GM12878 (cell line): Measurements from ENCODE around the gene ZNF333. TPM values are rescaled to one million over a fixed set of nuclear protein-coding genes. Genes with fewer than 3 reads are reported as not detected.

ENCODE experiments used
- ATAC-seq: fragments of 200-7000 bp; cut with Tn5 transposase; 3 replicates; pipeline ENCODE4 v1.9.1; 2020; ENCODE audit warnings: mild to moderate bottlenecking, moderate library complexity
- BruUV-seq: library from RNA; stranded (reverse); fragments of 400-500 nt; replicated peaks from 2 replicates; lab custom pipeline; 2021; lab: Mats Ljungman, UMichigan
- CTCF ChIA-PET: fragments of 300-600 bp; sonication (Branson Sonifier 250); formaldehyde crosslinking; extraction: SDS; loops from one replicate; lab custom pipeline; 2021; ENCODE audit warnings: inconsistent platforms; lab: Yijun Ruan, JAX
- POLR2A ChIA-PET: fragments of 350-600 bp; formaldehyde crosslinking; extraction: SDS; loops from one replicate; lab custom pipeline; 2021; ENCODE audit warnings: inconsistent platforms; lab: Charles Lee
- RAD21 ChIA-PET: fragments of 300-600 bp; sonication (Branson Sonifier 250); formaldehyde crosslinking; loops from one replicate; lab custom pipeline; 2023; ENCODE audit warnings: antibody characterized with exemption; ENCODE audit not compliant: unreplicated experiment; lab: Charles Lee
- SMC1A ChIA-PET: fragments of 300-600 bp; sonication (Branson Sonifier 250); formaldehyde crosslinking; loops from one replicate; lab custom pipeline; 2023; ENCODE audit not compliant: unreplicated experiment, uncharacterized antibody; lab: Charles Lee
- DNase-seq: peaks from one replicate; pipeline ENCODE4 v3.0.0-alpha.2; 2011; ENCODE audit warnings: low read depth, low spot score
- FAIRE-seq: peaks from 3 replicates; lab custom pipeline; 2011; peaks lifted over from hg19 to GRCh38; lab: Jason Lieb, UNC
- H2AFZ ChIP-seq: 2 replicates; pipeline ENCODE4 v1.6.0; 2011; ENCODE audit warnings: low read depth, low read length, control low read depth; ENCODE audit not compliant: control insufficient read depth
- H3K27ac ChIP-seq: 2 replicates; pipeline ENCODE4 v1.5.1; 2011; ENCODE audit warnings: control low read depth; ENCODE audit not compliant: control insufficient read depth, insufficient read depth
- H3K27me3 ChIP-seq, 2 experiments: replicated peaks in 1 of 2; 2 replicates each; pipeline versions ENCODE4 v1.6.0 to v1.6.1; 2011; ENCODE audit warnings: low read length in 1 of 2; ENCODE audit not compliant: control insufficient read depth in 2 of 2, insufficient read depth in 2 of 2
- H3K36me3 ChIP-seq, 2 experiments: 2 replicates each; pipeline ENCODE4 v1.5.1; 2011; ENCODE audit warnings: low read length in 1 of 2; ENCODE audit not compliant: control insufficient read depth in 2 of 2, insufficient read depth in 2 of 2
- H3K4me1 ChIP-seq: 2 replicates; pipeline ENCODE4 v1.6.1; 2011; ENCODE audit warnings: mild to moderate bottlenecking, low read length, moderate library complexity, mixed read lengths; ENCODE audit not compliant: control insufficient read depth, insufficient read depth
- H3K4me2 ChIP-seq: 2 replicates; pipeline ENCODE4 v1.6.0; 2011; ENCODE audit warnings: control low read depth; ENCODE audit not compliant: control insufficient read depth, insufficient read depth
- H3K4me3 ChIP-seq: fragments of 200-600 bp; sonication (generic); 2 replicates; pipeline ENCODE4 v1.5.1; 2016
- H3K79me2 ChIP-seq: 2 replicates; pipeline ENCODE4 v1.6.0; 2011; ENCODE audit warnings: low read length; ENCODE audit not compliant: control insufficient read depth, insufficient read depth
- H3K9ac ChIP-seq: 2 replicates; pipeline ENCODE4 v1.8.0; 2011; ENCODE audit warnings: low read length, control low read depth, mixed read lengths; ENCODE audit not compliant: control insufficient read depth, insufficient read depth
- H3K9me3 ChIP-seq: replicated peaks from 3 replicates; pipeline ENCODE4 v1.5.1; 2011; ENCODE audit warnings: mild to moderate bottlenecking, low read length; ENCODE audit not compliant: control insufficient read depth, insufficient read depth
- H4K20me1 ChIP-seq: 2 replicates; pipeline ENCODE4 v1.6.0; 2011; ENCODE audit not compliant: control insufficient read depth, insufficient read depth
- CREM ChIP-seq: IDR thresholded peaks from 2 replicates; pipeline ENCODE4 v1.6.1; 2014; ENCODE audit warnings: antibody characterized with exemption, low read depth
- IRF4 ChIP-seq: IDR thresholded peaks from 2 replicates; pipeline ENCODE4 v1.6.1; 2011; ENCODE audit warnings: low read depth, low read length
- NRF1 ChIP-seq: conservative IDR thresholded peaks from 2 replicates; pipeline ENCODE4 v1.6.1; 2011; ENCODE audit warnings: mild to moderate bottlenecking, low read depth, low read length, improper control_type of control experiment
- TCF7 ChIP-seq: IDR thresholded peaks from 2 replicates; pipeline ENCODE4 v1.6.1; 2014; ENCODE audit warnings: antibody characterized with exemption, borderline replicate concordance
- ZBED1 ChIP-seq: IDR thresholded peaks from 2 replicates; pipeline ENCODE4 v1.6.1; 2016; ENCODE audit warnings: borderline replicate concordance
- WGBS: methylation state at CpG from one replicate; pipeline ENCODE4 v1.1.6; 2016; ENCODE audit warnings: low lambda C conversion rate; ENCODE audit not compliant: insufficient replicate concordance, insufficient coverage; ENCODE audit errors: missing lambda C conversion rate; 5-methylcytosine and 5-hydroxymethylcytosine counted together
- in situ Hi-C: fragments of 300-500 bp; cut with MboI; formaldehyde crosslinking; loops from 9 replicates; pipeline ENCODE4 v1.14.3; 2018; ENCODE audit warnings: mixed read lengths
- intact Hi-C: fragments of 100-400 bp; cut with micrococcal nuclease; formaldehyde crosslinking; loops from one replicate; pipeline ENCODE4 v1.14.2; 2022; ENCODE audit not compliant: unreplicated experiment
- polyA plus RNA-seq, 11 experiments: library from polyadenylated mRNA; depleted of rRNA in 4 of 11; unstranded in 6 of 11; stranded (reverse) in 5 of 11; fragments of >200 nt; fragmentation: Nextera tagmentation in 4 of 11; fragmentation: Illumina TruSeq in 1 of 11; extraction: Ambion mirVana in 4 of 11; extraction: Trizol in 1 of 11; gene quantifications; 1 replicate in 1 of 11; 2 replicates in 10 of 11; pipeline versions ENCODE4 v1.2.1 to v1.2.3, GENCODE V29; 2011 to 2016; ENCODE audit warnings: inconsistent platforms in 2 of 11, missing spikeins in 2 of 11, low read depth in 1 of 11
- total RNA-seq, 4 experiments: library from RNA; depleted of rRNA in 3 of 4; stranded (reverse); fragments of >200 nt in 3 of 4; fragmentation: Illumina TruSeq in 1 of 4; extraction: Trizol in 1 of 4; gene quantifications; 2 replicates each; pipeline versions ENCODE4 v1.2.1 to v1.2.3, GENCODE V29; 2013 to 2021
- TF ChIP-seq, protein P1 (sequence below): fragments of 150-350 bp; IDR thresholded peaks from 2 replicates; pipeline ENCODE4 v1.6.1; 2016; ENCODE audit warnings: low read depth, low read length
- TF ChIP-seq, protein P2 (sequence below): IDR thresholded peaks from 2 replicates; pipeline ENCODE4 v1.6.1; 2012; ENCODE audit warnings: mild to moderate bottlenecking, low read depth, low read length

ZNF333 gene
- total and polyA plus RNA-seq, 10 of the 15 experiments (the other 5 are each of a cell fraction or from before 2014, with no cell fraction given), result 2.3 to 14.1 (median 5.7) TPM

DNA sequence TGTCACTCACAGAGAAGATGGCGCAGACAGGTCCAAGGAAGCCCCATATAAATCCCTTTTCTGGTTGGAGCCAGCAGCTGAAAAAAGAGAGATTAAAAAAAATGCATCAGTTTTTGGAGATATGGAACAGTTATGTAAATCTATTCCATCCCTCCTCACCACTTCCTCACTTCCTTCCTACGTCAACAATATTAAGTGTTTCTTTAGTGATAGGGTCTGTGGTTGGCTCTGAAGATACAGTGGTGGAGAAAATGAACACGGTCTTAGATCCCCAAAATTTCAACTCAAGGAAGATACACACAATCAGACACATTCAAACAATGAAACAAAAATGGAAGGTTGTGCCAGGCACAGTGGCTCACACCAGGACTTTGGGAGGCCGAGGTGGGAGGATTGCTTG, 57.0 kb downstream of the ZNF333 start (continued):
- TF ChIP-seq, protein P1, sequence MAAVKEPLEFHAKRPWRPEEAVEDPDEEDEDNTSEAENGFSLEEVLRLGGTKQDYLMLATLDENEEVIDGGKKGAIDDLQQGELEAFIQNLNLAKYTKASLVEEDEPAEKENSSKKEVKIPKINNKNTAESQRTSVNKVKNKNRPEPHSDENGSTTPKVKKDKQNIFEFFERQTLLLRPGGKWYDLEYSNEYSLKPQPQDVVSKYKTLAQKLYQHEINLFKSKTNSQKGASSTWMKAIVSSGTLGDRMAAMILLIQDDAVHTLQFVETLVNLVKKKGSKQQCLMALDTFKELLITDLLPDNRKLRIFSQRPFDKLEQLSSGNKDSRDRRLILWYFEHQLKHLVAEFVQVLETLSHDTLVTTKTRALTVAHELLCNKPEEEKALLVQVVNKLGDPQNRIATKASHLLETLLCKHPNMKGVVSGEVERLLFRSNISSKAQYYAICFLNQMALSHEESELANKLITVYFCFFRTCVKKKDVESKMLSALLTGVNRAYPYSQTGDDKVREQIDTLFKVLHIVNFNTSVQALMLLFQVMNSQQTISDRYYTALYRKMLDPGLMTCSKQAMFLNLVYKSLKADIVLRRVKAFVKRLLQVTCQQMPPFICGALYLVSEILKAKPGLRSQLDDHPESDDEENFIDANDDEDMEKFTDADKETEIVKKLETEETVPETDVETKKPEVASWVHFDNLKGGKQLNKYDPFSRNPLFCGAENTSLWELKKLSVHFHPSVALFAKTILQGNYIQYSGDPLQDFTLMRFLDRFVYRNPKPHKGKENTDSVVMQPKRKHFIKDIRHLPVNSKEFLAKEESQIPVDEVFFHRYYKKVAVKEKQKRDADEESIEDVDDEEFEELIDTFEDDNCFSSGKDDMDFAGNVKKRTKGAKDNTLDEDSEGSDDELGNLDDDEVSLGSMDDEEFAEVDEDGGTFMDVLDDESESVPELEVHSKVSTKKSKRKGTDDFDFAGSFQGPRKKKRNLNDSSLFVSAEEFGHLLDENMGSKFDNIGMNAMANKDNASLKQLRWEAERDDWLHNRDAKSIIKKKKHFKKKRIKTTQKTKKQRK, result no peak

DNA sequence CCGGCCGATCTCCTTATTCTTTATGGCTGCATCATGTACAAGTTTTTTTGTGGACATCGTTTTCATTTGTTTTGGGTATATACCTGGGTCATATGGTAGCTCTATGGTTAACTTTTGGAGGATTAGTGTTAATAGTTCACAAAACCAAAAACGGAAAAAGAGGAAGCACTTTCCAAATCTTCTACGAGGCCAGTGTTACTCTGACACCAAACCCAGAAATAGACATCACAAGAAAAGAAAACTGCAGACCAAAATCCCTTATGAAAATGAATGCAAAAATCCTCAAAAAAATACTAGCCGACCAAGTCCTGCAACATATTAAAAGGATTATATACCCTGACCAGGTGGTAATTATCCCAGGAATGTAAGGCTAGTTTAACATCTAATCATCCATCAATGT, 58.8 kb downstream of the ZNF333 start:
- ChIA-PET RAD21 (no interaction called here), CTCF (interaction anchor here (1.2 kb wide), 1 partner anchor 175 kb away, joined by 4 read pairs; no protein-coding TSS in a partner anchor), SMC1A (no interaction called here), POLR2A (interaction anchor here (0.6 kb wide), 1 partner anchor 137 kb away, joined by 3 read pairs; no protein-coding TSS in a partner anchor)
- H4K20me1 ChIP-seq, result no peaks in the 10 kb centered on the region
- DNase-seq (no peak), ATAC-seq (no peak), FAIRE-seq (no peak)
- intact Hi-C loops (no loop called here), in situ Hi-C loops (no loop called here)
- H3K79me2 ChIP-seq, result no peaks in the 10 kb centered on the region
- no TSS peak for BruUV-seq
- no peaks in the 10 kb centered on the region for H3K27me3 ChIP-seq
- no peak for TF ChIP-seq NRF1
- no peak for TF ChIP-seq TCF7
- no peak for TF ChIP-seq CREM
- no peak for TF ChIP-seq ZBED1
- TF ChIP-seq, protein P2, sequence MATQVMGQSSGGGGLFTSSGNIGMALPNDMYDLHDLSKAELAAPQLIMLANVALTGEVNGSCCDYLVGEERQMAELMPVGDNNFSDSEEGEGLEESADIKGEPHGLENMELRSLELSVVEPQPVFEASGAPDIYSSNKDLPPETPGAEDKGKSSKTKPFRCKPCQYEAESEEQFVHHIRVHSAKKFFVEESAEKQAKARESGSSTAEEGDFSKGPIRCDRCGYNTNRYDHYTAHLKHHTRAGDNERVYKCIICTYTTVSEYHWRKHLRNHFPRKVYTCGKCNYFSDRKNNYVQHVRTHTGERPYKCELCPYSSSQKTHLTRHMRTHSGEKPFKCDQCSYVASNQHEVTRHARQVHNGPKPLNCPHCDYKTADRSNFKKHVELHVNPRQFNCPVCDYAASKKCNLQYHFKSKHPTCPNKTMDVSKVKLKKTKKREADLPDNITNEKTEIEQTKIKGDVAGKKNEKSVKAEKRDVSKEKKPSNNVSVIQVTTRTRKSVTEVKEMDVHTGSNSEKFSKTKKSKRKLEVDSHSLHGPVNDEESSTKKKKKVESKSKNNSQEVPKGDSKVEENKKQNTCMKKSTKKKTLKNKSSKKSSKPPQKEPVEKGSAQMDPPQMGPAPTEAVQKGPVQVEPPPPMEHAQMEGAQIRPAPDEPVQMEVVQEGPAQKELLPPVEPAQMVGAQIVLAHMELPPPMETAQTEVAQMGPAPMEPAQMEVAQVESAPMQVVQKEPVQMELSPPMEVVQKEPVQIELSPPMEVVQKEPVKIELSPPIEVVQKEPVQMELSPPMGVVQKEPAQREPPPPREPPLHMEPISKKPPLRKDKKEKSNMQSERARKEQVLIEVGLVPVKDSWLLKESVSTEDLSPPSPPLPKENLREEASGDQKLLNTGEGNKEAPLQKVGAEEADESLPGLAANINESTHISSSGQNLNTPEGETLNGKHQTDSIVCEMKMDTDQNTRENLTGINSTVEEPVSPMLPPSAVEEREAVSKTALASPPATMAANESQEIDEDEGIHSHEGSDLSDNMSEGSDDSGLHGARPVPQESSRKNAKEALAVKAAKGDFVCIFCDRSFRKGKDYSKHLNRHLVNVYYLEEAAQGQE, result no peak
- TF ChIP-seq IRF4, result no peak
- H3K4me3 ChIP-seq, result no peak overlapping the region
- no peaks in the 10 kb centered on the region for H3K36me3 ChIP-seq
- H3K9me3 ChIP-seq, result no peaks in the 10 kb centered on the region
- no peak overlapping the region for H3K4me2 ChIP-seq
- 51% methylated on average over 6 of the region's 6 CpGs for WGBS
- no peaks in the 10 kb centered on the region for H3K4me1 ChIP-seq
- no peak overlapping the region for H3K27ac ChIP-seq
- no peak overlapping the region for H3K9ac ChIP-seq
- no peak overlapping the region for H2AFZ ChIP-seq
